NCI-H2196 treated with DMSO at 0.1 percent for 48 hours (cell line): Measurements from ENCODE around the gene SLC46A2.

Source experiments
- DNase-seq: peaks from one replicate; lab custom pipeline; 2025; ENCODE audit not compliant: unreplicated experiment; lab: John Stamatoyannopoulos, UW

Gene SLC46A2

DNA sequence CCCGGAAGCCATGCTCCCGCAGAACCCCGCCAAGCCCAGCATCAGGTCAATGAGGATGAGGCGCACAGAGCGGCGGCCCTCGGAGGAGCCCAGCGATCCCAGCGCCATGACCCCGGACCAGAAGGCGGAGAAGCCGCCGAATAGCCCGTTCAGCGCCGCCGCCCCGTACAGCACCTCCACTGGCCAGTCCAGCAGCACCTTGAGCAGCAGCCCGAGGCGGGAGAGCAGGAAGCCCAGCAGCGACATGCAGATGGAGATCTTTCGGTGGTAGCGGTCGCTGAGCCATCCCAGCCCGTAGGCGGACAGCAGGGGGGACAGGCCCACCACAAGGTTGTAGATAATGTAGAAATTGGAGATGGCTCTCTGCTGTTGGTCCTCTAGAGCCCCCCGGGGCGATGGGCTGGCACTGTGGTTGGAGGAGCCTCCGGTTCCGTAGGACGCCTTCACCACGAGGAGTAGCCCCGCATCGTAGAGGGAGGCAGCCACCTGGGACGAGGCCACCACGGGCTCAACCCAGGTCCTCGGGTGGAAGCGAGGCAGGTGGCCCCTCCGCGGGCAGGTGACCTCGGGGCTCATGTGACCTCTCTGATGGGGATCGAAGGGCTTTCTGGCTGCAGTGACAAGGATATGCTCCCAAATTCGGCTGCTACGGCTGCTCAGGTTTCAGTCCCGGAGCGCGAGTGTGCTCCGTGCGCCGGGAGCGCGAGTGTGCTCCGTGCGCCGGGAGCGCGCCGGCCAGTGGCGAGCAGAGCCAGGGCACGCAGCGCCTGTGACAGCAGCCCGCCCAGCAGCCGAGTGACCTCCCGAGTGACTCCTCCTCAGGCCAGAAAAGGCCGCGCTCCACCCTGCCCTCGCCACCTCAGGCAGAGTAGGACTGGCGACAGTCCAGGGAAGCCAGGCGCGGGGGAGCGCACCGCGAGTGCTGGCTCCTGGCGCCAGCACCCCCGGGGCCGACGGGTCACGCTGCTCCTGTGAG is at the start of gene SLC46A2:
TSS of gene SLC46A2 (minus strand) at position 771 of the 976 bp plus-strand sequence. CDS start at position 576, 195 bp downstream.
- no peak for DNase-seq

DNA sequence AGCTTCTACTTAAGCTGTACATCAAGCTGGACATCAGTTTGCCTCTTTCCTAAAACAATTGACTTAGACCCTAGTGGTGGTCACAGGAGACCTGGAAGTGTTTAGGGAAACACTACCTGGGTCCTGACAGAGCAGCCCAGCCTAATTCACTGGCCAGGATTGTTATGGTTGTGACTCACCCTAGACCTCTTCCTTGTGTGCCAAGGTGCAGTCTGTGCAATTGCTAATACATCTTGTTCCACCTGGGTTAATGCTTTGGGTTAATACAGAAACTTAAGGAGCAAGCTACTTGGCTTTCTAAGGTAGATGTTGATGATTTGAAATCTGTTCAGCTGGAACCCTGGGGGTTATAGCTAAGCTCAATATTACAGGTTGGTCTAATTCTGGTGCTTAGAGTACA is 48.7 kb upstream of the SLC46A2 start:
- no peak for DNase-seq

DNA sequence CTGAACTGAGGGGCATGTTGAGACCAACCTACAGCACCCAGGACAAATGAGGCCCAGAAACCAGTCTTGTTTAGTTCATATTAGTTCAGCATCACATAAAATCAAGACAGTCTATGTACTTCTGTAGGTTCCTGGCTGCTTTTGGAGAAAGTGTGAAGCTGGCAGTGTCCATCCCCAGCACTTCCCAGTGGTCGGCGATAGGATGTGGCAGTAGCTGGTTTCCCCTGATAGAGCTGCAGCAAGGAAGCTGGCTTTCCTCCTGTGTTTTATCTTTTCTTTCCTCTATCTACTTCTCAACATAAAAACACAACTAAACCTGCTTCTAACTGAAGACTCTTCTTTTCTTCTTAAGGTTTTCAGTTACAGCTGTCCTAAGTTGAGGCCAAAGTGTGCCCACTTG is 43.0 kb upstream of the SLC46A2 start:
- DNase-seq, result no peak

DNA sequence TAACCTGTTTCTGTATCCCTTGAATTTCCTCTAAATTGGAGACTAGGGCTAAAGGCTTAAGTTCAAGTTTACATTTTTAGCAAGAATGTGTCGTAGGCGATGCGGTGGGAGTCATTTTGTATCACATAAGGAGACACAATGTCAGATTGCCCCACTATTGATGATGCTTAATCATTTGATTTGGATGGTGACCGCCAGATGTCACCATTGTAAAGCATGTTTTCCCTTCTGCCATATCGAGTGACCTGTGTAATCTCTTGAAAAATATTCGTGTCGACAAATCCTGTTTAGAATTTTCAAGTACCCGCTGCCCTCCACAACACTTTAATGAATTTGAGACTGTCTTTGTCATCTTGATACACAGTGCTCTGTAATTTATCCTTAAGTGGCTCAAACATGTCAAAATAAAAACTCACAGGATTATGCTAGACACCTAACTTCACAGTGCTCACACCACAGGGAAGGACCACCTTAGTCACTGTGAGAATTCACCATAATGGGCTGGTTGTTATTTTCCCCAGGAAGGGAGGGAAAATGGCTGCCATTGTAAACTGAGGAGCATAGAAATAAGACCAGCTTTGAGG is 34.5 kb upstream of the SLC46A2 start:
- DNase-seq, result peak; percentile 5

GRCh38 chr9:112921549-112921948 is 30.9 kb upstream of the SLC46A2 start:
- DNase-seq, result peak; percentile 11

GRCh38 chr9:112917987-112918362 is 27.3 kb upstream of the SLC46A2 start:
- no peak for DNase-seq

DNA sequence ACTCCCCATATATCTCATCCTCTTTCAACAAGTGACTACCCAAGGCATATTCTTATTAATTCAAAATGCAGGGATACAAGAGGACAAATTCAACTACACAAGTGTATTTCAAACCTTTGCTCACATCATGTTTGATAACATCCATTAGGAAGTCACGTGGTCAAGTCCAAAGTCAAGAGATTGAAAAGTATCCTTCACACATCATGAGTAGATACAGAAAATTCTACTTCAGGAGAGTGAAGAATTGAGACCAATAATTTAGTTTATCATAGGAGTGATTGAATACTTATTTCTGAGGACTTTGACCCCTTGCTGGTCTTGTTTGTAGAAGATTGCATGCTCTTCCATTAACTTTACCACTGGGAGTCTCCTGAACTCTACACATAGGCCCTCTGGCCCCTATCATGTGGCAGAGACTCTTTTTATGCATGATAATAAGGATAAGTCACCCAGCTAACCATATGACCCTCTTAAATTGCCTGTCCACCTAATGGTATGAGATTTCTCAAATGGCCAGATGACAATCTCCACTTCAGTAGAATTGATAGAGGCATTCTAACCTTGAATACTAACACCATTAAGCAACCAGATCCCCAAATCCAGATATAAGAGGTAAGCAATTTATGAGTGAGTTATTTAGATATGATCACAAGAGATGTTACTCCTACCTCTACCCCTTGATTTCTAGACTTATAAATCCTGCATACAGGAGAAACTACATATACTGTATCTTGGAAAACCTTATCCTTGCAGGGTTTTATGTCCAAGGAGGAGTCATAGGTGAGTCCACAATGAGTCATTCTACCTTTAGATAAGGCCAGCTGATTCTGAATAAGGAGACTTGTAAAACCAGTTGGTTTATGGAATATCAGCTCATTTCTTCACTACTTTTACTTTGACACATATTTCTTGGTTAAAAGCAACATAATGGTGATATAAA is 26.6 kb upstream of the SLC46A2 start:
- DNase-seq, result no peak

DNA sequence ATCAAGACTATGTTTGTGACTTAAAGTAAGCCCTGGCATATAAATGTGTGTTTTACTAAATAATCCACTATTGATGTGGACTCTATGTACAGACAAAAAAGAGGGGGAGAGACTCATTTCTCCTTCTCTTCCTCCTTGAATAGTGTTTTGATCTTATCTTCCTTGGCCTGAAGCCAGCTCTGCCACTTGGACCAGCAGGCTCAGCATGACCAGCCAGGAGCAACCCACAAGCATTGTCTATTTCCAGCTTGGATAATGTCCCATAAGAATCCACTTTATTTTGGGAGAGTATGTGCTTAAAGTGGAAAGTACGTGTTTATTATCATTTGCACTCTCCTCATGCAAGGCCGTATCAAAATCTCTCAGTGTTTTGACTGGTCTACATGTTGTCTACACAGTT is 23.8 kb upstream of the SLC46A2 start:
- DNase-seq, result no peak

DNA sequence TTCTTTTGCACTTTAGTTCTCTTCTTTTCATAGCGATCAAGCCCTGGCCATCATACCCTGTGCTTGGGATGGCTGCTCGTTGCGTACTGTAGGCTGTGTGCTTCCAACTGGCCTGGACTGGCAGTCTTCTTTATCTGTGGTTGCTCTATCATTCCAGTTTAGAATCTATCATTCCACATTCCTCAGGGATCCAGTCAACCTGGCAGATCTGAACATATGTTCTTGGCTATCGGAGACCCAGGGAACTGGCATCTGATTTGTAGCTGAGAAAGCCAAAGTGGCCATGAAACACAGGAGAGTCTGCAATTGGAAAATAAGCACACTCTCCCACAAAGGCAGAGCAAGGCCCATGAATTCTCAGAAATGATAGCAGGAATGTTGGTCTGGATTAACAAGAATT is 22.6 kb upstream of the SLC46A2 start:
- no peak for DNase-seq

DNA sequence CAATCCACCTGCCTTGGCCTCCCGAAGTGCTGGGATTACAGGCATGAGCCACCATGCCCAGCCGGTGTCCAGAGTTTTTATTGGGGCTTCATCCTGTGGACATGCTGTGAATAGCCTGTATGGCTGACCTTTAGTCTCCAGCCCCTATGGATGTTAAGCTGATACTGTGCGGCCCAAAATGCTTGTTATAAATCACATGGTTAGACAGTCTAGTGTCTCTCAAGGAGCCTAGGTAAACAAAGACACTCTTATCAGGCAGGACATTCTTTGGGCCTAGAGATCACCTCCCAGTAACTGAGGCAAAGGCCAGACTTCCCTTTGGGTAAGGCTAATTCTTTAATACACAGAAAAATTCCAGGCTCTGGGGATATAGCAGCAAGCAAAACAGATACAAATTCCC is 22.0 kb upstream of the SLC46A2 start:
- DNase-seq, result no peak

- no peak for DNase-seq
Measured at GRCh38 chr9:112911736-112912135, 21.1 kb upstream of the SLC46A2 start.

- DNase-seq, result no peak
Measured at GRCh38 chr9:112905084-112905483, 14.4 kb upstream of the SLC46A2 start.

- DNase-seq, result no peak
Measured at GRCh38 chr9:112900901-112901300, 10.2 kb upstream of the SLC46A2 start.

DNA sequence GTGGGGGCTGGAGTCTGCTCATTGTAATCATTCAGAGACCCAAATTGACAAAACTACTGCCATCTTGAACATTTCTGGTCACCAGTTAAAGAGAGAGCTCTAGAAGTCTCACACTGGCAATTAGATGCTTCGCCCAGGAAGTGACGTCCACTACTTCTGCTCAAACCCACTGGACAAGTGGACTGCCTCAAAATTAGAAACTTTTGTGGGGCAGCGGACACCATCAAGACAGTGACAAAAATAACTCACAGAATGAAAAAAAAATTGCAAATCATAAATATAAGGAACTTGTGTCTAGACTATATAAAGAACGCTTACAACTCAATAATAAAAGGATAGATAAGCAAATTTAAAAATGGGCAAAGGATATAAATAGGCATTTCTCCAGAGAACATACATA is 9.8 kb upstream of the SLC46A2 start:
- no peak for DNase-seq

GRCh38 chr9:112898872-112899311 is 8.2 kb upstream of the SLC46A2 start:
- DNase-seq, result no peak

DNA sequence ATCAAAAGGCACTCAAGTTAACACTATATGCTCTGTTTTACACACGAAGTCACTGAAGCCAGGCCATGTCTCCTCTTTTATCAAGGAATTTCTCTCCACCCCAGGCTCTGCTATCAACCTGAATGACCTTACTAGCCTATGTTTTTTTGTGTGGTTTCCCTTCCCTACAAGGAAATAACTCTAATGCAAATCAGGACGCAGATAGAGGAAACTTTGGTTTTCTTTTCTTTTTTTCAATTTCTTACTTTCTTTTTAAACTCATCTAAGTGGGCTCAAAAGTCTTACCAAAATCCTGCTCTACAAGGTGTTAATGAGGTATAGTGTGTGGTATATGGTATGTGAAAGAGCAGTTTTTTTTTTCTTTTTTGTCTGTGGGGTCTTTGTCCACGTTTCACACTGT is 5.5 kb upstream of the SLC46A2 start:
- DNase-seq, result no peak

DNA sequence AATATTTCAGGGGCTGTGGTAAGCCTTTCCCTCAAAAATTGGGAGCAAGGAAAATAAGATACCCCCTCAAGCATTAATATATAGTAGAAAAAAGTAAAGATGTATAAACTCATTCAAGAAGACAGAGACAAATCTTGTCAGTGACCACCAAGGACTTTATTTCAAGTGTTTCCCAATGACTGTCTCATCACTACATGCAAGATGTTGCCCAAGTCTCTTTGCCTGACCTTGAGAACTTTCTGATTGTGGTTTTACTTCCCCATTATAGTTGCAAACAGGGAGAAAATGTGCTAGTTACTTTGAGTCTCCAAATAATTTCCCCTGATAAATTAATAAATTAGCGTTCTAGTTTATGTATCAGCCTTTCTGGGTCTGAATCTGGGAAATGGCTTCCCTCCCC is 4.0 kb upstream of the SLC46A2 start:
- no peak for DNase-seq

DNA sequence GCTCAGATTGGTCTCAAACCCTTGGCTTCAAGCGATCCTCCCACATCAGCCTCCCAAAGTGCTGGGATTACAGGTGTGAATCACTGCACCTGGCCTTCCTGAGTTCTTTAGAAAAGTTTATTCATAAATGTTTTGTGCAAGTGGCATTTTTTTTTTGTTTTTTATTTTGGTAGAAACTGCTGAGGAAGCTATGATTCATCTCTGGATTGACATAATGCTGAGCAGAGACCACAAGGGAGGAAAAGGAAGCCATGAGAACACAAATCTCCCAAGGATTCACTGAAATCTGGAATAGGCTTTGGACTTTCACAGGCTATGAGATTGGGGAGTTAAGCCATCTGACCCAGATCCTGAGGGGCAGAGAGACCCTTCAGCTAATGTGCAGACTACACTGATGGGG is 3.4 kb upstream of the SLC46A2 start:
- DNase-seq, result no peak

DNA sequence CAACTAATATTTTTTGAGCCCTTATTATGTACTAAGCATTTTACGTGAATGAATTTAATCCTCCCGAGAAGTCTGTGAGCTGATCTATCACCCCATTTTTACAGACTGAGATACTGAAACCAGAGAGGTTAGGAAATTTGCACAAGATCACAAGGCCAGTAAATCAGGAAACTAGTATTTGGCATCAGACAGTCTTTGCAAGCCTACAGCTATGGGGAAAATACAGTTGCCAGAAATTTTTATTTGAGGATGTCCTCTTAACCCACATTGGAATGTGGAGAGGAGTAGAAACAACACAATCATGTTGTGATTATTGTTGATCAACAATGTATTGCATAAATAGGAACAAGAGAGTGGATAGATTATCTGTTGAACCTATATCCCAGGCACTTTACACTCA is 2.3 kb upstream of the SLC46A2 start:
- no peak for DNase-seq

DNA sequence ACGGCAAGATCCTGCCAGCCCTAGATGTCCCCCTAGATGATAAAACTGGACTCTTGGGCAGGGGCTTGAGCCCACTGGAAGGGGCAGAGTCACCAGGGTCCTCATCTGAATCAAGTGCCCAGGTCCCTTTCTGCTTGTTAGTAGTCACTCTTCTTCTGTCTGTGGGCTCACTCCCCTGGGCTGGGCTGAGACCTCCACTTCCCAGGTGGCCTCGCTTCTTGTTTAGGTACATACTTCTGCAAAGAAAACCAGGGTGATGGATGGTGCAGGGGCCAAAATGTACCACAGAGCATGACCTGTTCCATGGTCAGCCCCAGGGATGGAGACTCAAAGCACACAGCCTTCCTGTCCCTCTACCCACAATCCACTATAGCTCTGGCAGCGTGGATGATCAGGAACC is 845 bp upstream of the SLC46A2 start:
- DNase-seq, result no peak

DNA sequence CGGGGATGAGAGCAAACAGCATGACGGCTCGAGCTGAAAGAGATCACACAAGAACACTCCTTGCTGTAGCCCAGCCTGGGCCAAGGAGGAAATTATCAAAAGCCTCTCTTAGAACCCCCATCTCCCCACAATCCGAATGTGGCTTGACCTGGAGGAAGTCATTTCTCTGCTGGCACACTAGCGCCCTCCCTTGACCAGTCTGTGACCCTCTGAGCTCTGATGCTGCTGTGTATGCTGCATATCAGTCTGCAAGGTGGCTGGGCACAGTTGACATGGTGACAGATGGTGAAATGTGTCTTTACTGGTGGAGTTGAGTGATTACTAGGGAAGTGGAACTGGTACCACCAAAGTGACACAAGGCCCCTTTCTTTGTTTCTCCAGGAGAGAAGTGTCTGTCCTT is 3.3 kb downstream of the SLC46A2 start:
- no peak for DNase-seq
